HepG2 (cell line): Measurements from ENCODE around the gene AUTS2.

Source experiments
- CEBPB ChIP-seq: IDR thresholded peaks from 2 replicates; pipeline ENCODE4 v1.6.1; 2011; ENCODE audit warnings: low read depth, low read length, improper control_type of control experiment, borderline replicate concordance
- CREM ChIP-seq, 2 experiments: sonication (generic) in 1 of 2; formaldehyde crosslinking in 1 of 2; IDR thresholded peaks; 2 replicates each; pipeline versions ENCODE4 v1.4.0 to v1.6.1; 2016 to 2020; ENCODE audit warnings: antibody characterized with exemption in 1 of 2, mild to moderate bottlenecking in 1 of 2, missing genetic modification reagents in 1 of 2
- SP2 ChIP-seq: sonication (generic); formaldehyde crosslinking; IDR thresholded peaks from 2 replicates; pipeline ENCODE4 v1.5.1; 2020; ENCODE audit warnings: mild to moderate bottlenecking, missing genetic modification reagents
- ZNF274 ChIP-seq: sonication (generic); formaldehyde crosslinking; IDR thresholded peaks from 2 replicates; pipeline ENCODE4 v1.5.1; 2020; ENCODE audit warnings: mild to moderate bottlenecking, missing genetic modification reagents
- TF ChIP-seq, protein P1 (sequence below): sonication (generic); formaldehyde crosslinking; IDR thresholded peaks from 2 replicates; pipeline ENCODE4 v1.5.1; 2020; ENCODE audit warnings: mild to moderate bottlenecking, missing genetic modification reagents, borderline replicate concordance
- TF ChIP-seq, protein P2 (sequence below): sonication (generic); formaldehyde crosslinking; IDR thresholded peaks from 2 replicates; pipeline ENCODE4 v1.9.0; 2021; ENCODE audit warnings: missing genetic modification reagents, borderline replicate concordance
- TF ChIP-seq, protein P3 (sequence below): sonication (generic); formaldehyde crosslinking; IDR thresholded peaks from 2 replicates; pipeline ENCODE4 v1.5.0; 2020; ENCODE audit warnings: mild to moderate bottlenecking, missing genetic modification reagents, moderate library complexity

- TF ChIP-seq CREM (IDR thresholded peaks at IDR 0.05) = no peak
- no peak for TF ChIP-seq CREM (CRISPR knock-in tag; IDR thresholded peaks at IDR 0.05)
- TF ChIP-seq, protein P1, sequence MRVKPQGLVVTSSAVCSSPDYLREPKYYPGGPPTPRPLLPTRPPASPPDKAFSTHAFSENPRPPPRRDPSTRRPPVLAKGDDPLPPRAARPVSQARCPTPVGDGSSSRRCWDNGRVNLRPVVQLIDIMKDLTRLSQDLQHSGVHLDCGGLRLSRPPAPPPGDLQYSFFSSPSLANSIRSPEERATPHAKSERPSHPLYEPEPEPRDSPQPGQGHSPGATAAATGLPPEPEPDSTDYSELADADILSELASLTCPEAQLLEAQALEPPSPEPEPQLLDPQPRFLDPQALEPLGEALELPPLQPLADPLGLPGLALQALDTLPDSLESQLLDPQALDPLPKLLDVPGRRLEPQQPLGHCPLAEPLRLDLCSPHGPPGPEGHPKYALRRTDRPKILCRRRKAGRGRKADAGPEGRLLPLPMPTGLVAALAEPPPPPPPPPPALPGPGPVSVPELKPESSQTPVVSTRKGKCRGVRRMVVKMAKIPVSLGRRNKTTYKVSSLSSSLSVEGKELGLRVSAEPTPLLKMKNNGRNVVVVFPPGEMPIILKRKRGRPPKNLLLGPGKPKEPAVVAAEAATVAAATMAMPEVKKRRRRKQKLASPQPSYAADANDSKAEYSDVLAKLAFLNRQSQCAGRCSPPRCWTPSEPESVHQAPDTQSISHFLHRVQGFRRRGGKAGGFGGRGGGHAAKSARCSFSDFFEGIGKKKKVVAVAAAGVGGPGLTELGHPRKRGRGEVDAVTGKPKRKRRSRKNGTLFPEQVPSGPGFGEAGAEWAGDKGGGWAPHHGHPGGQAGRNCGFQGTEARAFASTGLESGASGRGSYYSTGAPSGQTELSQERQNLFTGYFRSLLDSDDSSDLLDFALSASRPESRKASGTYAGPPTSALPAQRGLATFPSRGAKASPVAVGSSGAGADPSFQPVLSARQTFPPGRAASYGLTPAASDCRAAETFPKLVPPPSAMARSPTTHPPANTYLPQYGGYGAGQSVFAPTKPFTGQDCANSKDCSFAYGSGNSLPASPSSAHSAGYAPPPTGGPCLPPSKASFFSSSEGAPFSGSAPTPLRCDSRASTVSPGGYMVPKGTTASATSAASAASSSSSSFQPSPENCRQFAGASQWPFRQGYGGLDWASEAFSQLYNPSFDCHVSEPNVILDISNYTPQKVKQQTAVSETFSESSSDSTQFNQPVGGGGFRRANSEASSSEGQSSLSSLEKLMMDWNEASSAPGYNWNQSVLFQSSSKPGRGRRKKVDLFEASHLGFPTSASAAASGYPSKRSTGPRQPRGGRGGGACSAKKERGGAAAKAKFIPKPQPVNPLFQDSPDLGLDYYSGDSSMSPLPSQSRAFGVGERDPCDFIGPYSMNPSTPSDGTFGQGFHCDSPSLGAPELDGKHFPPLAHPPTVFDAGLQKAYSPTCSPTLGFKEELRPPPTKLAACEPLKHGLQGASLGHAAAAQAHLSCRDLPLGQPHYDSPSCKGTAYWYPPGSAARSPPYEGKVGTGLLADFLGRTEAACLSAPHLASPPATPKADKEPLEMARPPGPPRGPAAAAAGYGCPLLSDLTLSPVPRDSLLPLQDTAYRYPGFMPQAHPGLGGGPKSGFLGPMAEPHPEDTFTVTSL (CRISPR knock-in tag) = no peak
- no peak for TF ChIP-seq CEBPB
- no peak for TF ChIP-seq ZNF274 (CRISPR knock-in tag)
- TF ChIP-seq, protein P2, sequence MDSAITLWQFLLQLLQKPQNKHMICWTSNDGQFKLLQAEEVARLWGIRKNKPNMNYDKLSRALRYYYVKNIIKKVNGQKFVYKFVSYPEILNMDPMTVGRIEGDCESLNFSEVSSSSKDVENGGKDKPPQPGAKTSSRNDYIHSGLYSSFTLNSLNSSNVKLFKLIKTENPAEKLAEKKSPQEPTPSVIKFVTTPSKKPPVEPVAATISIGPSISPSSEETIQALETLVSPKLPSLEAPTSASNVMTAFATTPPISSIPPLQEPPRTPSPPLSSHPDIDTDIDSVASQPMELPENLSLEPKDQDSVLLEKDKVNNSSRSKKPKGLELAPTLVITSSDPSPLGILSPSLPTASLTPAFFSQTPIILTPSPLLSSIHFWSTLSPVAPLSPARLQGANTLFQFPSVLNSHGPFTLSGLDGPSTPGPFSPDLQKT (CRISPR knock-in tag) = no peak
- no peak for TF ChIP-seq SP2 (CRISPR knock-in tag)
- TF ChIP-seq, protein P3, sequence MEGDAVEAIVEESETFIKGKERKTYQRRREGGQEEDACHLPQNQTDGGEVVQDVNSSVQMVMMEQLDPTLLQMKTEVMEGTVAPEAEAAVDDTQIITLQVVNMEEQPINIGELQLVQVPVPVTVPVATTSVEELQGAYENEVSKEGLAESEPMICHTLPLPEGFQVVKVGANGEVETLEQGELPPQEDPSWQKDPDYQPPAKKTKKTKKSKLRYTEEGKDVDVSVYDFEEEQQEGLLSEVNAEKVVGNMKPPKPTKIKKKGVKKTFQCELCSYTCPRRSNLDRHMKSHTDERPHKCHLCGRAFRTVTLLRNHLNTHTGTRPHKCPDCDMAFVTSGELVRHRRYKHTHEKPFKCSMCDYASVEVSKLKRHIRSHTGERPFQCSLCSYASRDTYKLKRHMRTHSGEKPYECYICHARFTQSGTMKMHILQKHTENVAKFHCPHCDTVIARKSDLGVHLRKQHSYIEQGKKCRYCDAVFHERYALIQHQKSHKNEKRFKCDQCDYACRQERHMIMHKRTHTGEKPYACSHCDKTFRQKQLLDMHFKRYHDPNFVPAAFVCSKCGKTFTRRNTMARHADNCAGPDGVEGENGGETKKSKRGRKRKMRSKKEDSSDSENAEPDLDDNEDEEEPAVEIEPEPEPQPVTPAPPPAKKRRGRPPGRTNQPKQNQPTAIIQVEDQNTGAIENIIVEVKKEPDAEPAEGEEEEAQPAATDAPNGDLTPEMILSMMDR = no peak
These were observed 1164.4 kb downstream of the AUTS2 start for GRCh38 chr7:70762696-70763095.
